Upper lobe of left lung (tissue), 4 donors: ENCODE results near the gene RIGI.

Experiments used
- EP300 ChIP-seq, 4 donors: sonication (generic); formaldehyde crosslinking; IDR thresholded peaks; one replicate each; pipeline ENCODE4 v1.5.1; 2017; ENCODE audit warnings: antibody characterized with exemption in 4 of 4, control low read depth in 2 of 4
- POLR2A ChIP-seq, 4 donors: fragments of 450-650 bp; IDR thresholded peaks; one replicate each; pipeline ENCODE4 v1.5.1; 2016 to 2017; ENCODE audit warnings: antibody characterized with exemption in 4 of 4, mild to moderate bottlenecking in 2 of 4
- TF ChIP-seq, protein P1 (sequence below), 6 experiments: fragments of 450-650 bp in 4 of 6; fragments of 200-600 bp in 2 of 6; sonication (generic) in 2 of 6; IDR thresholded peaks; one replicate each; pipeline ENCODE4 v1.5.1; 2016 to 2019; ENCODE audit warnings: antibody characterized with exemption in 6 of 6

DNA sequence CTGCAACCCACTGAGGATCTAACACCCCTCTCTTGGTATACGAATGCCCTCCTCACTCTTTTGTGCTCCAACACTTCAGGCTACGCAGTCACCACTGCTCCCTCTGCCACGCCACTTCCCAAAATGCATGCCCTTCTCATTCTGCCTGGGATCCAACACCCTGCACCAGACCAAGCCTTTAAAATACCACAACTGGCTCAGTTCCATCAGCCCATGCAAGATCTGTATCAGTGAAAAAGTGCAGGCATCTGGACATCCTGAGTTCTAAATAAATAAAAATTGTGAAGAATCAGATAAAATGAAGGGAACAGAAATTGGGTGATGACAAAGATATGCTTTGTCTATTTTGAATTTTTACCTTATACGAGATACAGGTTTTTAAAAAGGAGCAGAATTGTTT lies 44.3 kb upstream of the RIGI start:
- TF ChIP-seq EP300 (IDR thresholded peaks at IDR 0.05) = no peak
- TF ChIP-seq, protein P1, sequence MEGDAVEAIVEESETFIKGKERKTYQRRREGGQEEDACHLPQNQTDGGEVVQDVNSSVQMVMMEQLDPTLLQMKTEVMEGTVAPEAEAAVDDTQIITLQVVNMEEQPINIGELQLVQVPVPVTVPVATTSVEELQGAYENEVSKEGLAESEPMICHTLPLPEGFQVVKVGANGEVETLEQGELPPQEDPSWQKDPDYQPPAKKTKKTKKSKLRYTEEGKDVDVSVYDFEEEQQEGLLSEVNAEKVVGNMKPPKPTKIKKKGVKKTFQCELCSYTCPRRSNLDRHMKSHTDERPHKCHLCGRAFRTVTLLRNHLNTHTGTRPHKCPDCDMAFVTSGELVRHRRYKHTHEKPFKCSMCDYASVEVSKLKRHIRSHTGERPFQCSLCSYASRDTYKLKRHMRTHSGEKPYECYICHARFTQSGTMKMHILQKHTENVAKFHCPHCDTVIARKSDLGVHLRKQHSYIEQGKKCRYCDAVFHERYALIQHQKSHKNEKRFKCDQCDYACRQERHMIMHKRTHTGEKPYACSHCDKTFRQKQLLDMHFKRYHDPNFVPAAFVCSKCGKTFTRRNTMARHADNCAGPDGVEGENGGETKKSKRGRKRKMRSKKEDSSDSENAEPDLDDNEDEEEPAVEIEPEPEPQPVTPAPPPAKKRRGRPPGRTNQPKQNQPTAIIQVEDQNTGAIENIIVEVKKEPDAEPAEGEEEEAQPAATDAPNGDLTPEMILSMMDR (IDR thresholded peaks at IDR 0.05) = no peak
- TF ChIP-seq POLR2A (IDR thresholded peaks at IDR 0.05) = no peak
